ENCODE data around the gene SCYGR3. TPM values are rescaled to one million over a fixed set of nuclear protein-coding genes. Genes with fewer than 3 reads are reported as not detected.
"Not testable (repeated sequence)": the region's sequence is repeated elsewhere in the genome, so short reads cannot be mapped to it uniquely, and the experiment has no call there.

SCYGR3 gene
- total RNA-seq, 2 experiments from 2014 or later: not detected

DNA sequence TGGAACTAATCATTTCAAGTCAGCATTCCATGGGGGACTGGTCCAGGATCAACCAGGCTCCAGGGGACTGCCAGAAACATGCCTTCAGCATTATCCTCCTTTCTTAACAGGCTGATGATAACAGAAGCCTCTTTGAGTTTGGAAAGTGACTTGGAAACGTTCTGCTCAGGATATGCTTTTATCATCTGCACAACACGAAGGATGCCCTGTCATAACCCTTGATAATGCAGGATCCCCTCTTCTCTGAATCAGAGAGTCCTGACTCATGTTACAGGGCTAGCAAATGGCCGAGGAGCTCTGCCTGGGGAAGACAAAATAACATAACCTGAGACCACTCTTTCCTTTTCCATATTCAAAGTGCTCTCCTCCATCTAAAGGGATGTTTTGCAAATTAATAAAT is 6.7 kb downstream of the SCYGR3 start:
- no peak overlapping the region for H3K4me3 Mint-ChIP-seq
- H3K27ac Mint-ChIP-seq: no peak overlapping the region
- POLR2A ChIA-PET: no interaction called here
- no peaks in the 10 kb centered on the region for H3K36me3 Mint-ChIP-seq (ENCODE audit: low read depth)
- CTCF ChIA-PET: interaction anchor here (0.7 kb wide), 1 partner anchor 1615 kb away, joined by 3 read pairs; no protein-coding TSS in a partner anchor
- no peaks in the 10 kb centered on the region for H3K9me3 Mint-ChIP-seq
- H3K4me1 Mint-ChIP-seq: no peaks in the 10 kb centered on the region
- H3K27me3 Mint-ChIP-seq: peaks cover 28% of the 10 kb centered on the region
- no peak for DNase-seq

DNA sequence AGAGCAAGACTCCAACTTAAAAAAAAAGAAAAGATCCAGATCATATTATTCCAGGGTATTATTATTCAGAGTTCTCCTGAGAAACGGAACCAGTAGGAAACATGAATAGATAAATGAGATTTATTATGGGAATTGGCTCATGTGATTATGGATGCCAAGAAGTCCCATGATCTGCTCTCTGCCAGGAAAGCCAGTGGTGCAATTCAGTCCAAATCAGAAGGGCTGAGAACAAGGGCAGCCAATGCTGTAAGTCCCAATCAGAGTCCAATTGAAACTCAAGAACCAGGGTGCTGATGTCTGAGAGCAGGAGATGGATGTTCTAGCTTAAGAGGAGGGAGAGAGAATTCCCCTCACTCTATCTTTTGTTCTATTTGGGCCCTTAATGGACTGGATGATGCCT is 8.2 kb downstream of the SCYGR3 start:
- Mint-ChIP-seq H3K27me3 (peaks cover 27% of the 10 kb centered on the region), H3K36me3 (ENCODE audit: low read depth) (no peaks in the 10 kb centered on the region), H3K9me3 (no peaks in the 10 kb centered on the region), H3K4me1 (no peaks in the 10 kb centered on the region), H3K4me3 (no peak overlapping the region), H3K27ac (no peak overlapping the region)
- CTCF ChIA-PET: no interaction called here
- POLR2A ChIA-PET: no interaction called here
- no peak for DNase-seq

DNA sequence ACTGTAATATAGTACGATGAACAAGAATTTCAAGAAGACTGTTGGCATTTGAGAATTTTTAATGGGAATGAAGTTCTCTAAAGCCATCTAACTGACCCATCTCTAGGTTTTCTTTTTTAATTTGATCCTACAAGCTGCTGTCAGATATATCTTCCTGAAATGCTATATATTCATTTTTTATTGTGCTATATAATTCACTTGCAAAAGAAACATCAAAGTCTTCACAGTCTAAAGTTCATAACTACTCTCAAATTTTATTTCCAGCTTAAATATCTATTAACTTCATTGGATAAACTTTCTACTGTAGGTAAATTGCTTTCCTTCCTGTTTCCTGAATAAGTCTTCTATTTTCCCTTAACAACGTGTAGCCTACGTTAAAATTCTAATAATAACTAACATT is 12.3 kb downstream of the SCYGR3 start:
- H3K4me1 Mint-ChIP-seq: no peaks in the 10 kb centered on the region
- H3K27ac Mint-ChIP-seq: no peak overlapping the region
- H3K9me3 Mint-ChIP-seq: no peaks in the 10 kb centered on the region
- no peaks in the 10 kb centered on the region for H3K36me3 Mint-ChIP-seq (ENCODE audit: low read depth)
- peaks cover 20% of the 10 kb centered on the region for H3K27me3 Mint-ChIP-seq
- DNase-seq: no peak
- H3K4me3 Mint-ChIP-seq: no peak overlapping the region
- POLR2A ChIA-PET: no interaction called here
- CTCF ChIA-PET: no interaction called here

DNA sequence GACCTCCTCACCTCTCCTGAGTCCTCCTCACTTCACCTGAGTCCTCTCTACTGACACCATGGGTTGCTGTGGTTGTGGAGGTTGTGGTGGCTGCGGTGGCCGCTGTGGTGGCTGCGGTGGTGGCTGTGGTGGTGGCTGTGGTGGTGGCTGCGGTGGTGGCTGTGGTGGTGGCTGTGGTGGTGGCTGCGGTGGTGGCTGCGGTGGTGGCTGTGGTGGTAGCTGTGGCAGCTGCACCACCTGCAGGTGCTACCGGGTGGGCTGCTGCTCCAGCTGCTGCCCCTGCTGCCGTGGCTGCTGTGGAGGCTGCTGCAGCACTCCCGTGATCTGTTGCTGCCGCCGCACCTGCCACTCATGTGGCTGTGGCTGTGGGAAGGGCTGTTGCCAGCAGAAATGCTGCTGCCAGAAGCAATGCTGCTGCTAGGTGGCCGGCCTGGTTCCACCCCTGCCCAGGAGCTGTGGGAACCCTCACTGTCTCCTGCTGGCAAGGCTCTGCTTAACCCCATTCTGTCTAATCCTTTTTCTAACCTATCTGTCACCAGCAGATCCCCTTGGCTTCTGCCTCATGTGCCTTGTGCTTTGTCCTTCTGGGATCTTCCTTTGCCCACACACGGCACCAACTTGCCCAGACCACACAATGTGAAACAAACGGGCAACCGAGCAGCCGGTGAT is 15.7 kb downstream of the SCYGR3 start, which contains the start of gene SCYGR2:
Gene SCYGR2 (plus strand): TSS at position 59 of the 669 bp plus-strand sequence. CDS start 0 bp downstream, at position 59.
- CTCF ChIA-PET; H3K36me3 Mint-ChIP-seq (ENCODE audit: low read depth); POLR2A ChIA-PET; H3K4me1 Mint-ChIP-seq; H3K4me3 Mint-ChIP-seq; DNase-seq; H3K27ac Mint-ChIP-seq; H3K9me3 Mint-ChIP-seq: not testable (repeated sequence)
- peaks cover 22% of the 10 kb centered on the region for H3K27me3 Mint-ChIP-seq

DNA sequence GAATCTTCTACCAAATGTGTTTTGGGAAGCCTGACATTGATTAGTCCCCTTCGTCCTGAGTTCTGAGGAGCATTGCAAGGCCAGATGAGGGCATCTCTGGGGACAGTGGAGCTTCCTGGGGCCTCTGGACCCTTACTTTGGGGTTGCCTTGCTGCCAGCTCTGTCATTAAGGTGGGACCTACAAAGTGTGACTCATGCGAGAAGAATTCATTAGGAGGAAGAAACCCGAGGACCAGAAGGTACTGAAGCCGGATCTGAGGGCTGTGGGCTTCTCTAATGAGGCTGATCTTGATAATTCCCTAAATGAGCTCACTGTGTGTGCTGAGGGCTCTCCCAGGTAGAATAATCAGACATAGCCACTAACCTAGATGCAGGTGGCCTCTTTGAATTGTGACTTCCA is 16.6 kb downstream of the SCYGR3 start:
- CTCF ChIA-PET: no interaction called here
- POLR2A ChIA-PET: no interaction called here

DNA sequence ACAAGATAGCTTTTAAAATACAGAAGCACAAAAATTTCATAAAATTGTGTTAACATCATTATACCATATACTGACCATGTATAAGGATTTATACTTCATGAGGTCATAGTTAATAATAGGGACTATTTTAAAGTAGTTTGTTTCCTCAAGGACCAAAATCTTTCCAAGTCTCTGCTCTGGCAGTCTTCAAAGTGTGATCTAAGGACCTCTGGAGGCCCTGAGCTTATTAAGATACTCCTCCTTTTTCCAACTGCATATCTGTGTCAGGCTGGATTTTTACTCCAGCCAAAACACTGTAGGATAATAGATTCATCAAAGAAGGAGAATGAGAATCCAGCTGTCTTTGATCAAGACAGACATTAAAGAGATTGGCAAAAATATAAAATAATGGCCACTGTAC is 17.6 kb downstream of the SCYGR3 start:
- POLR2A ChIA-PET: no interaction called here
- H3K4me1 Mint-ChIP-seq: peaks cover 9% of the 10 kb centered on the region
- CTCF ChIA-PET: no interaction called here
- peaks cover 24% of the 10 kb centered on the region for H3K27me3 Mint-ChIP-seq
- no peak for DNase-seq
- H3K9me3 Mint-ChIP-seq: no peaks in the 10 kb centered on the region
- H3K36me3 Mint-ChIP-seq (ENCODE audit: low read depth): no peaks in the 10 kb centered on the region
- no peak overlapping the region for H3K27ac Mint-ChIP-seq
- no peak overlapping the region for H3K4me3 Mint-ChIP-seq

More for the DNA sequence above, 16.6 kb downstream of the SCYGR3 start:
- Mint-ChIP-seq H3K27ac (no peak overlapping the region), H3K4me3 (no peak overlapping the region), H3K36me3 (ENCODE audit: low read depth) (no peaks in the 10 kb centered on the region), H3K9me3 (no peaks in the 10 kb centered on the region), H3K27me3 (peaks cover 25% of the 10 kb centered on the region), H3K4me1 (peaks cover 5% of the 10 kb centered on the region)
- DNase-seq: no peak

DNA sequence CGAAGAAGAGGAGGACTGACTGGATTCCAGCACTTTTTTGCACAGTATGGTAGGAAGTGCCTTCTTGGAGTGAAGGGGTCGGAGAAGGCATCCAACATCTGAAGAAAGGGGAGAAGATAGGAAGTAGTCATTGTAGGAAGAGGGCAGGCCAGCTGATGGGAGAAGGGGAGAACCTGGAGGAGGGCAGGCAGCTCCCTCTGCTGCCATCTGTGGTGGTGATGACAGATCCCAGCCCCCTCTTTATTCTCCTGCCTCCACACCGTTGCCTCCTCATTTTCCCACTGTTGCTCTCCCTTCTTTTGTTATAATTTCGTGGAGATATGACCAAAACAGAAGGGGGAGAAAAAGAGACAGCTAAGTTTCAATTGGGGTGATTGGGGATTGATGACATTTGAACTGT is 18.8 kb downstream of the SCYGR3 start:
- ChIA-PET POLR2A (no interaction called here), CTCF (no interaction called here)
- Mint-ChIP-seq H3K27ac (no peak overlapping the region), H3K36me3 (ENCODE audit: low read depth) (no peaks in the 10 kb centered on the region), H3K9me3 (no peaks in the 10 kb centered on the region), H3K27me3 (peaks cover 26% of the 10 kb centered on the region), H3K4me3 (no peak overlapping the region), H3K4me1 (peaks cover 9% of the 10 kb centered on the region)
- DNase-seq: no peak

DNA sequence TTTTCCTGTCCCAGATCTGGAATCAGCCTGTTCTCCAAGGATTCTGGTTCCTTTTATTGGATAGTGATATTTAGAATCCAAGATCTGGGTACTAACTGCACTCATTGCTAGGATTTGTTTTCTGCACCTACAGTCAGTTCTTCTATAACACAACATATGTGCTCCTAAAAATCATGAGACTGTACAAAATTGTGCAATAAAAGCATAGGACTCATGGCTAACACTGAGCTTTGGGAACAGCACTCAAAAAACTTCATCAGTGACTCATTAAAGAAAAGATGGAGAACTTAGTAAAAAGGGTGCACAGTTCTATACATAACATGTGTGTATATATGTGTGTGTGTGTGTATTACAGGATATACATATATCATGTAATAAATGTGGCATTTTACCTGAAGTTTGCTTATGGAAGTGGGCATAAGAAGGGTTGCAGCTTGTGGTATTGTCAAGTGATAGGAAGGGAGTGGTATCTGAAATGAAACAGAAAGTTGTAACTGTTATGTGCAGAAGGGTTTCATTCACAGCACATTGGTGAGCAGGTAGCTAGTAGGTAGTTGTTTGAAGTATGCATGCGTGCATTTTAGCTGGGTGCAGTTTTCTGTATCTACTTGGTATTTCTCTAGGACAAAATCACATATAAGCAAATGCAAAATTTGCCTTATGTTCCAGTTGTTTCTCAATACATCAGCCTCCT is 21.8 kb downstream of the SCYGR3 start:
- Mint-ChIP-seq H3K27ac (no peak overlapping the region), H3K27me3 (peaks cover 25% of the 10 kb centered on the region), H3K4me1 (peaks cover 9% of the 10 kb centered on the region), H3K36me3 (ENCODE audit: low read depth) (no peaks in the 10 kb centered on the region), H3K4me3 (no peak overlapping the region), H3K9me3 (no peaks in the 10 kb centered on the region)
- no peak for DNase-seq
- ChIA-PET POLR2A (no interaction called here), CTCF (no interaction called here)

DNA sequence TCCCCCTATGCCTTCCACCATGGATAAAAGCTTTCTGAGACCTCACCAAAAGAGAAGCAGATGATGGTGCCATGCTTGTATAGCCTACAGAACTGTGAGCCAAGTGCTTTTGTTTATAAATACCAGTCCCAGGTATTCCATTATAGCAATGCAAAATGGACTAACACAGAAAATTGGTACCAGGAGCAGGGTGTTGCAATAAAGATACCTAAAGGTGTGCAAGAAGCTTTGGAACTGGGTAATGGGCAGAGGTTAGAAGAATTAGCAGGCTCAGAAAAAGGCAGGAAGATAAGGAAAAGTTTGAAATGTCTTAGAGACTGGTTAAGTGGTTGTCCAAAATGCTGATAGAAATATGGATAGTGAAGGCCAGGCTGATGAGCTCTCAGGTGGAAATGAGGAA is 32.3 kb downstream of the SCYGR3 start:
- H3K27me3 Mint-ChIP-seq: peaks cover 18% of the 10 kb centered on the region
- H3K36me3 Mint-ChIP-seq (ENCODE audit: low read depth): peaks cover 4% of the 10 kb centered on the region
- no peaks in the 10 kb centered on the region for H3K4me1 Mint-ChIP-seq
- CTCF ChIA-PET: no interaction called here
- no peak overlapping the region for H3K4me3 Mint-ChIP-seq
- peaks cover 13% of the 10 kb centered on the region for H3K9me3 Mint-ChIP-seq
- no peak for DNase-seq
- no peak overlapping the region for H3K27ac Mint-ChIP-seq
- POLR2A ChIA-PET: no interaction called here

DNA sequence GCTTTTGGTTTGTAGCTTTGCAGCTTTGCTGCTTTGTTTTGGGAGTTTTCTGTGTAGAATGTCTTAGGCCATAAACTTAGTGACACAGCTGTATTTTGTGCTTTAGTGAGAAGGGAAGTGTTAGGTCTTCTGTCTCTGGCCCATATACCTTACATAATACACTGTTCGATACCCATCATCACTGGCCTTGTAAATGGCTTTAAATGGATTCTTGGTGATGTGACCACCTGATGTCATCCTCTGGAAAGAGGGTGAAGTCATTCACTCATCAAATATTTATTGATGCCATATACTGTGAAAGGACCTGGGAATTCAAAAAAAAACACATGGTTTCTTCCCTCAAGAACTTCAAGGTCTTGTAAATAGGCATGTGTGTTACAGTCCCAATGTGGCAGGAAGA is 34.8 kb downstream of the SCYGR3 start:
- peaks cover 18% of the 10 kb centered on the region for H3K27me3 Mint-ChIP-seq
- peaks cover 13% of the 10 kb centered on the region for H3K9me3 Mint-ChIP-seq
- H3K4me1 Mint-ChIP-seq: no peaks in the 10 kb centered on the region
- no peak overlapping the region for H3K27ac Mint-ChIP-seq
- CTCF ChIA-PET: no interaction called here
- H3K4me3 Mint-ChIP-seq: no peak overlapping the region
- no peak for DNase-seq
- H3K36me3 Mint-ChIP-seq (ENCODE audit: low read depth): peaks cover 4% of the 10 kb centered on the region
- POLR2A ChIA-PET: no interaction called here

DNA sequence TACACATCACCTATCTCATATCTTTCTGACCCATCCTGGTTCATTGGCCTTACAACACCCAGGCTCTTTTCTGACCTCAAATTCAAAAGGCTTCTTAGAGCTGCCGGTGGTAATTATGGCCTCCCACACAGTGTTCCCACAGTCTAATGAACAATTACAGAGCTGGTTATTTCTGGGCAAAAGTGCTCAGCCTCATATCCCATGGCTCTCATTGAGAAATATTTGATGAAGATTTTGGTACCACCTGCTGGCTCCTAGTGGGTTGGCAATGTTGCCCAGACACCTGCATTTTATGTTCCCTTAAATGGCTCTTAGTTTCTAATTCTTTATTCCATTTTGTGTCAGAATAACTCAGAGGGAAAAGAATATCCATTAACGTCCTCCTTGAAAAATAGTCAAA is 36.0 kb downstream of the SCYGR3 start:
- no peak for DNase-seq
- ChIA-PET POLR2A (no interaction called here), CTCF (interaction anchor here (1.8 kb wide), 1 partner anchor 79 kb away, joined by 4 read pairs; no protein-coding TSS in a partner anchor)
- Mint-ChIP-seq H3K27ac (no peak overlapping the region), H3K36me3 (ENCODE audit: low read depth) (peaks cover 4% of the 10 kb centered on the region), H3K9me3 (peaks cover 12% of the 10 kb centered on the region), H3K27me3 (peaks cover 18% of the 10 kb centered on the region), H3K4me3 (no peak overlapping the region), H3K4me1 (no peaks in the 10 kb centered on the region)

DNA sequence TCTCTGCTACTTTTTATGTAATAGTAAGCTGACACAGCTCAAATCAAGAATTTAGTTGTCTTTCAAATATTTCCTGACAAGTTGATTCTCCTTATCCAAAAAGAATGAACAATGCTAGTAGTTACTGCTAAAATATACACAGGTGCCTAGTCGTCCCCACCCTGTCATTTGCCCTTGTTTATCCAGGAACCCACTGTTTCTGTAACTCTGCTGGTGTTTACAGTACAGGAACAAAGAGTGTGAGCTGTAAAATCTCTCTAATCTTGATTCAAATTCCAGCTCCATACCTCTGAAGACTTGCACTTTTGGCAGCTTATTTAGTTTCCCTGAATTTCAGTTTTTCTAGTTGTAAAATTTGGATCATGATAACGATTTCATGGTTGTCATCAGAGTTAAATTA is 37.1 kb downstream of the SCYGR3 start:
- H3K27ac Mint-ChIP-seq: no peak overlapping the region
- no peak overlapping the region for H3K4me3 Mint-ChIP-seq
- ChIA-PET CTCF (interaction anchor here (1.8 kb wide), 1 partner anchor 81 kb away, joined by 4 read pairs; no protein-coding TSS in a partner anchor), POLR2A (no interaction called here)
- peaks cover 2% of the 10 kb centered on the region for H3K36me3 Mint-ChIP-seq (ENCODE audit: low read depth)
- peaks cover 18% of the 10 kb centered on the region for H3K27me3 Mint-ChIP-seq
- no peak for DNase-seq
- peaks cover 6% of the 10 kb centered on the region for H3K9me3 Mint-ChIP-seq
- no peaks in the 10 kb centered on the region for H3K4me1 Mint-ChIP-seq

DNA sequence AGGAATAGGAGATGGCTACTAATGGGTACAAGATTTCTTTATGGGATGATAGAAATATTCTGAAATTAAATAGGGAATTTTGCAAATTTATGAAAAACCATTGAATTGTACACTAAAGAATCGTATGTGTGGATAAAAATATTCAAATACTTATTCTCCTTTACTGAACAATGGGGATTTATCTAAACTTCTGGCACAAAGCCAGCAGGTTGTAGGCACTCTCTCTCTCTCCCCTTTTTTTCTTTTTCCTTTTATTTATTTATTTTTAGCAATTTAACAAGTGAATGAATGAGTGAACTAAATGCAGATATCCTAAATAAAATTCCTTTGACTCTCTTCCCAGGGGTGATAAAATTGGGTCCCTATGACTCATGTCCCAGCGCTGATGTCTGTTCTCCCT is 37.8 kb downstream of the SCYGR3 start:
- DNase-seq: no peak
- Mint-ChIP-seq H3K27ac (no peak overlapping the region), H3K9me3 (no peaks in the 10 kb centered on the region), H3K4me1 (no peaks in the 10 kb centered on the region), H3K4me3 (no peak overlapping the region), H3K27me3 (peaks cover 18% of the 10 kb centered on the region), H3K36me3 (ENCODE audit: low read depth) (no peaks in the 10 kb centered on the region)
- ChIA-PET POLR2A (no interaction called here), CTCF (interaction anchor here (1.8 kb wide), 1 partner anchor 81 kb away, joined by 4 read pairs; no protein-coding TSS in a partner anchor)

DNA sequence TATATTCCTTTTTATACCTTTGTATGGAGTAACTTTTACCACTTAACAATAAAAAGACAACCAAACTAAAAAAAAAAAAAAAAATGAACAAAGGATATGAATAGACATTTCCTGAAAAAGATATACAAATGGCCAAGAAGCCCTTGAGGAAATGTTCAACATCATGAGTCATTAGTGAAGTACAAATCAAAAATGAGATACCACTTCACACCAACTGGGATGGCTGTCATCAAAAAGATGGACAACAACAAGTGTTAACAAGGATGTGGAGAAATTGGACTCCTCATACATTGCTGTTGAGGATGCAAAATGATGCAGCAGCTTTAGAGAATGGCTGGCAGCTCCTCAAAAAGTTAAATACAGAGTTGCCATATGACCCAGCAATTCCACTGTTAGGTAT is 38.5 kb downstream of the SCYGR3 start:
- ChIA-PET CTCF (no interaction called here), POLR2A (no interaction called here)
- Mint-ChIP-seq H3K27ac (no peak overlapping the region), H3K4me1 (no peaks in the 10 kb centered on the region), H3K36me3 (ENCODE audit: low read depth) (no peaks in the 10 kb centered on the region), H3K9me3 (no peaks in the 10 kb centered on the region), H3K27me3 (peaks cover 15% of the 10 kb centered on the region), H3K4me3 (no peak overlapping the region)
- no peak for DNase-seq
